HG03103 (cell line): ENCODE measurements around the gene TCERG1L.
"Not testable (repeated sequence)": the region's sequence is repeated elsewhere in the genome, so short reads cannot be mapped to it uniquely, and the experiment has no call there.

Experiments used
- ATAC-seq: cut with Tn5 transposase; IDR thresholded peaks from one replicate; pipeline ENCODE4 v1.9.1; 2021; ENCODE audit warnings: low read depth; ENCODE audit not compliant: unreplicated experiment

The TCERG1L gene, protein sequence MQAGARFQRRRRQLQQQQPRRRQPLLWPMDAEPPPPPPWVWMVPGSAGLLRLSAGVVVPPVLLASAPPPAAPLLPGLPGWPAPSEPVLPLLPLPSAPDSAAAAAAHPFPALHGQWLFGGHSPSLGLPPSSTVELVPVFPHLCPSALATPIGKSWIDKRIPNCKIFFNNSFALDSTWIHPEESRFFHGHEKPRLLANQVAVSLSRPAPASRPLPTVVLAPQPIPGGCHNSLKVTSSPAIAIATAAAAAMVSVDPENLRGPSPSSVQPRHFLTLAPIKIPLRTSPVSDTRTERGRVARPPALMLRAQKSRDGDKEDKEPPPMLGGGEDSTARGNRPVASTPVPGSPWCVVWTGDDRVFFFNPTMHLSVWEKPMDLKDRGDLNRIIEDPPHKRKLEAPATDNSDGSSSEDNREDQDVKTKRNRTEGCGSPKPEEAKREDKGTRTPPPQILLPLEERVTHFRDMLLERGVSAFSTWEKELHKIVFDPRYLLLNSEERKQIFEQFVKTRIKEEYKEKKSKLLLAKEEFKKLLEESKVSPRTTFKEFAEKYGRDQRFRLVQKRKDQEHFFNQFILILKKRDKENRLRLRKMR

DNA sequence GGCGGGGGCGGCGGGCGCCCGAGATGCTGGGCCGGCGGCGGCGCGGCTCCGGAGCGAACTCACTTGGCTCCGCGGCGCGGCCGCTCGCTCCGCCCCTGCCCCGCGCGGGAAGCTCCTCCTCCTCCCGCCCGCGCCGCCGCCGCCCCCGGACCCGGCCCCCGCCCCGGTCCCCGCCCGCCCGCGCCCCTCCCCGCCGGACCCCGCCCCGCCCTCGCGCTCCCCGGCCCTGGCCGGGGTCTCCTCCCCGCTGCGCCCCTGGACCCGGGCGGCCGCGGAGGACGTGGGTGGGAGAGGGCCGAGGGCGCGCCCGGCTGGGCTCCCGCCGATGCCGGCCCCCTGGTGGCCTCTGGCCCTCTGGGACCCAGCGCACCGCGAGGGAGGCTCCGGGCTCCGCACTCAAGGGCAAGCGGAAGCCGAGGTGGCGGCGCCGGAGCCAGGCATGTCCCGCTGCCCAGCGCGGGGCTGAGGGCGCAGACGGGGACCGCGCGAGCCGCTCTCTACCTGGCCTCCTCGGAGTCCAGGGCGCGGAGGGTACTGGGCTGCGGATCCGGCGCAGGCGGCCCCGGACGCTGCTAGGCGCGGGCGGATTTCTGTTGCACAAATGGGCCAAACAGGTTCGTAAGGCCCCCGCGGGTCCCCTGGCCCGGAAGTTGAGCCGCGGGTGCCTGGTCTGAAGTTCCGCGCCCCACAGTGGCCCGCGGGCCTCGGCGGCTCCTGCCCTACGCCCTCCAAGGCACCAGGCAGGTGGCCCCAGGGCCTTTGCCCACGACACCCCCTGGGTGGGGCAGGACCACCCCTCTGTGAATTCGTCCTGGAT is at the start of gene TCERG1L:
Gene TCERG1L, minus strand, starts transcription at position 61 of the 817 bp plus-strand sequence. CDS start 86 bp downstream, outside the sequence.
- no peak for ATAC-seq

DNA sequence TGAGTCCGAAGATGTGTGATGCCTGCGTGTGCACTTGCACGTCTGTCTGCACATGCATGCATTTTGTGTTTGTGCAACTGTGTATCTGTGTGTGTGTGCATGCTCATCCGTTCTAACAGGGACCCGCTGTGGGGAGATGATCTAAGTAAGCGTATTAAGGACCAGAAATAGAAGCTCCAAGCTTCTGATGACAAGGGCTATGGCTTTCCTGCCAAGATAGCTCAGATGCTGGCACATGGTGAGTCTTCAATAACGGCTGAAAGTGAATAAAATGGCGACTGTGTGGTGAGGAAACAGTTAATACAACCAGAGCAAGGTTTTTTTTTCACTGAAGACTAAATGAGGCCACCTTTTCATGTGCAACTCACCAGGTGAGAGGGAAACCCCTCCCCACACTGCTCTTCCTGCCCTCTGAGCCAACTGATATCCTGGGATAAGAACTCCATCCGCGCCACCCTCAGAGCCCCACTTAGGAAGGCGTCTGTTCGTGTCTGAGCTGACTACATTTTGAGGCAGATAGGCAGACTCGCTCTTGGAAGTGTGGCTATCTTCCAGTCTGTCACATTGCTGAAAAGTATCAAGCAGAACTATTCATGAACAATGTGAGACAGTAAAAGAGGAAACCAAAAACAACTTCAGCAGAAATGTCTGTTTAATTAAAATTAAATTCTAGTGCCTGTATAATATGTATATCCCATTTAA is 47.4 kb upstream of the TCERG1L start:
- ATAC-seq = no peak

DNA sequence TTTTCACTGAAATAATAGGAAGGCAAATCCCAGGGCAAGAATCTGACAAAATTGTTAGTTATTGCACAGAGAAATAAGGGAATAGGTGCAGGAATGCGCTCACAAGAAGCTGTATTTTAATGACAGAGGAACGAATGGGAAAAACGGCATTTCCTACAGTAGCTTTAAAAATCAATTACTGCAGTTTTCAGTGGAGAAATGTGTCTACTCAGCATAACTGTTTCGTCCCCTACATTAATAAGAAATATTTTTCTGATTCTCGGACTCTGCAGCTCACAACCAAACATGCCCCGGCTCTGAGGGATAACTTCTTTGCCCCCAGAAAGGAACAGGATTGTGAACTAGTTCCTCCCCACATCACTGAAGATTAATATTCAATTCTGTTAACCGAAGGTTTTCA is 44.9 kb upstream of the TCERG1L start:
- no peak for ATAC-seq

DNA sequence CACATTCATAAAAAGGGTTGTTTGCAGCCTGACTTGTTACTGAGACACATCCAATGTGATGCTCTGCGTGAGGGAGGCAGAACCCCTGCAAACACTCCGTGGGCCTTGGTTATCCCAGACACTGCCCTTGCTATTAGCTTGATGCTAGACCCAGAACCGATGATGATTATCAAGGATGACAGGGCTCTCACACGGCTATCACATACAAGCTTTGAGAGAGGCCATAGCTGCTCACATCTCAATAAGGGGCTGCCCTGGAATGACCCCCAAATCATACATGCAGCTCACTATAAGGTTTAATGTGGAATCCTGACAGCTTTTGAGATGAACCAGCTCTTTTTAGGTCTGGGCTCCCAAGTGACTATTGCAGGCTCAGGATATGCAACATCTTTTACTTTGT is 44.4 kb upstream of the TCERG1L start:
- no peak for ATAC-seq

DNA sequence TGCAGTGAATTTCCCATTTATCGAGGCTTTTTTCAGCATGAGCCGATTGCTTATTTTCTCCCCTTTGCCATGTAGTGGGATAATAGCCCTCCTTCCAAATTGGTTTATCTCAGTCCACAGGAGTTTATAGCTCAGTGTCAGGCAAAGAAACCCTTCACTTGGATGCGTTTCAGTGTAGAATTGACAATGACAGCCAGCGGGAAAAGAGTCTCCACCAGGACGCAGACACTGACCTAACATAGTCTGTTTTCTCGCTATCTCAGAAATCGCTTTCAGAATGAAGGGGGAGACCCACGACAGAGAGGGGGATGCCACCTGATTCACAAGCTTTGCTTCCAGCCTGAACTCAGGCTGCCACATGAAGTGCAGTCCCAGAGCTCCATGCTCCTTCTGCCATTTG is 43.5 kb upstream of the TCERG1L start:
- ATAC-seq = no peak

DNA sequence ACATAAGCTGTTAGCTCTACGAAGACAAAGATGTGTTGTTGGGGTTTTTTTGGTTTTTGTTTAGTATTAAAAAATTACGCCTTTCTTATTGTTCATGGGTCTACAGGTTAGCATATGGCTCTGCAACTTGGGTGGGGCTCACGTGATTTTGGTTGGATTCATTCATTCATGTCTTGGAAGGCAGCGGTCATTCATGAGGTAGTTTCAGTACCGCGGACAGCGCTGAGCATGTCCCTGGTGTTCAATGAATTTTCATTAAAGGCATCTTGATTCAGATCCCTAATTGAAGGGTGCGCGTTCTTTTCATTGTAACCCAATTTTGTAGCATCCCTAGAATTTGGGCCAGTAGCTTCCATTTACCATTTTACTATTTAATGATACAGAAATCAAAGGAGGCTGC is 42.9 kb upstream of the TCERG1L start:
- ATAC-seq = no peak

DNA sequence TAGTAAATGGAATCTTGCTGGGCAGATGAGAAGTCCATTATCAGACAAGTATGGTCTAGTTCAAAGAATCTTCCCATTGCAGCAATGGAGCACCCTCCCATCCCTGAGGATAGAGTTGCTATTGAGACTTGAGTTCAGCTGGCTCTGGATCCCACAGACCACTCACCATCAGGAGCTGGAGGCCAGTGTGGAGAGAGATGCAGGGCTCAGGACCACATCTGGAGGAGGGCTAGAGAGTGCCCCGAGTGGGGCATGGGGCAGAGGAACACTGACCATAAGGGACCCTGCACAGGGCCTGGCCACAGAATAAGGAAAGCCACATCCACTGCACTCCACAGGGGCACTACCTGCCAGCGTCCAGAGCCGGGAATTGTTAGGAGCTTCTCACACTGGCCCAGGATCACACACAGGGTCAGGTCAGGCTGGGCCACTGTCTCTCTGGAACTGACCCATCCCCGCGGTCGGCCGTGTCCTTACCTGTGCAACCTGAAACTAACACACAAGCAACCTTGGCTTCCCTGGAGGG is 41.3 kb upstream of the TCERG1L start:
- ATAC-seq = no peak

DNA sequence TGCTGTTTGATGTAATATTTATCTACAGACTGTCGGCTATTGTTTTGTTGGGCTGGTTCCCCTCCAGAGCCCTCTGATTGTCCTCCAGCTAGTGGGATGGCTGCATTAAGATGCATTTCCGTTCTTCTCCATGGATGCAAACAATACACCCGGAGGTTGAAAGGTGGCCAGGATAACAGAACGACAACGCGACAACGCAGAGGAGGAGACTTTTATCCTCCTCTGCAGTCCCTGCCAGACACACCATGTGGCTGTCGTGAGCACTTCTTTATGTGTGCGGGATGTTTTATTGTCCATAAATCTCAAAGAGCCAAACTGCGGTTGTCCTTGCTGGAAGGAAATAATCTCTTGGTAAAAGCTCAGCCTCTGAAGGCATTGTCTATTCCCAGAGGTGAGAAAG is 39.1 kb upstream of the TCERG1L start:
- no peak for ATAC-seq

DNA sequence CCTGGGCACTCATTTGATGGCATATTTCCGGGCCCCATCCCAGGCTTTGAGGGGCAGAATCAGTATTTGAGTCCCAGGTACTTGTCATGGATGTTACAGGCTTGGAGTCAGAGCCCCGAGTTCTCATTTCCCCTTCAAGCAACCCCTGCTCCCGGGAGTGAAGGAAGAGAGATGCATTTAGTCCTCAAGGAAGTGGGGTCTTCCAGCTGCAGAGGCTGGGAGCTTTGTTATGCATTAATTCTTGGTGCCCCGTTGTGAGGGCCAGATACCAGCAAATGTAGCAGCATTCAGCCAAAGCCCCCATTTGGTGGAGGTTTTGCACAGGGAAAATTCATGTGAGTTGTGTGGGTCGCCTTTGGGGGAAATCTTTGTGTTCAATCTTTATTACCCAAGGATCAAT is 38.7 kb upstream of the TCERG1L start:
- ATAC-seq = no peak

DNA sequence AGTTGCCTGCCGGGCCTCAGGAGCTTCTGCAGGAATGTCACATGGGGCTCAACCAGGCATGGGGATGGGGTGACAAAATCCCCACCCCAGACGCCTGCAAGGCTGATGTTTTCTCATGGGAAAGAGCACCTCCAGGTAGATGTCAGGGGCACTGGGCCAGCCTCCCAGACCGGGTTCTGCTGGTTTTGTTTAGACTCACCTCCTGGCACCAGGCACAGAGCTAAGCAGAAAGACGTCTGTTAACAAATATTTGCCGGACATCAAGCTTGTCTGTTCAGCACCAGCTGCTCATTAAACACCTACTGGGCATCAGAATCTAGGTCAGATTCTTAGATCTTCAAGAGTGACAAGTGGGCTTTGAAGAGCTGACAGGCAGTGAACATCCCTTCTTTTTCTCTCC is 34.9 kb upstream of the TCERG1L start:
- ATAC-seq = no peak

DNA sequence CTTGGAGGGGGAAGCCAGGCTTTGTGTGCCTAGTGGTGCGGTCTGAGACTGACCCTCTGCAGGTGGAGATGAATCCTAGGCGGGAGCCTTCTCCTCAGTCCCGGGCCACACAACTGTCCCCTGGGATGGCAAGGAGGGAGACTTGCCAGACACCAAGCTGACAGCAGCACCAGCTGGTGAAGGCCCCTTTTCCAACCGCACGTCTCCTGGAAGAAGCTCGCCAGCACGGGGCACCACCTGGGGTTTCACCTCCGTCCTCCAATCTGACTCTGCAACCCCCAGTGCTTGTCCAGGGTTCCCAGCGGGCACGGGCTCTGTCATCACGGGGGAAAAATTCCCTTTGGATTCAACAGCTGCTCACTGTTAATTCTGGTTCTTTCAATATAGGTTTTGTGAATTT is 34.2 kb upstream of the TCERG1L start:
- no peak for ATAC-seq

DNA sequence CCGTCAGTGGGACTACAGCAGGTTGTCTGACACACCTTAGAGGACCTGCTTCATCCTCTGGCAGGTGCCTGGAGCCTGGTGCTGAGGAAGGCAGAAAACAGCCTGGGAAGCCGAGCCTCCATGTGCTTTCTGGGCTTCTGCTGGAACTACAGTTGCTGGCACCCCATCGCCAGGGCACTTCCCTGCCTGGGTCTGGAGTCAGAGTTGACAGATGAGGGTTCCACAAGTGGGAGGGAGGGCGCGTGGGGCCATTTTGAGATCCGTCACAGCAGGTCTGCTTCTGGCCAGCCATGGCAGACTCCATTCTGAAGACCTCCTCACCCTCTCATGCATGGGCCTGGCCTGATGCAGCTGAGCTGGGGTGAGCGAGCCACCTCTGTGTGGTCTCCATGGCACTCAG is 33.2 kb upstream of the TCERG1L start:
- no peak for ATAC-seq

DNA sequence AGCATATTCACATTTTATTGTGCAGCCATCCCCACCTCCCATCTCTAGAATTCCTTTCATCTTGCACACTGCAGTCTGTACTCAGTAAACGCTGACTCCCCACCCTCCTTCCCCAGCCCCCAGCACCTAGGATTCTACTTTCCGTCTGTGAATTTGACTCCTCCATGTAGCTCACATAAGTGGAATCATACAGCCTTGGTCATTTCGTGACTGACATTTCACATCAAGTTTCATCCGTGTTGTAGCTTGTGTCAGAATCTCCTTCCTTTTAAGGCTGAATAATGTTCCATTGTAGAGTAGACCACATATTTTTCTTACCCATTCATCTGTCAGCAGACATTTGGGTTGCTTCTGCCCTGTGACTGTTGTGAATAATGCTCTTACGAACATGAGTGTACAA is 26.2 kb upstream of the TCERG1L start:
- ATAC-seq = no peak

DNA sequence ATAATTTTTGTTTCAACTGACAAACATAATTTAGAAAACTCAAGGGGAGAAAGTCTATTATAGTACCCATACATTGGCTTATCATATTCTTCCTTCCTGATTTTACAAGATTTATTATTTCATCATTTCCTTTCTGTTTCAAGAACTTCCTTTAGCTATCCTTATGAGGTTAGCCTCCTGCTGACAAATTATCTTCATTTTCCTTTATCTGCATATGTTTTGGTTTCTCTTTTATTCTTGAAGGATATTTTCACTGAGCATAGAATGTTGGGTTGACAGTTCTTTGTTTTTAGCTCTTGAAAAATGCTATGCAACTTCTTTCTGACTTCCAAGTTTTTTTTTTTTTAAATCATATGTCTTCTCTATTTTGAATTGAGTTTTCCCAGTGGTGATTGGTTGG is 21.3 kb upstream of the TCERG1L start:
- ATAC-seq = no peak

DNA sequence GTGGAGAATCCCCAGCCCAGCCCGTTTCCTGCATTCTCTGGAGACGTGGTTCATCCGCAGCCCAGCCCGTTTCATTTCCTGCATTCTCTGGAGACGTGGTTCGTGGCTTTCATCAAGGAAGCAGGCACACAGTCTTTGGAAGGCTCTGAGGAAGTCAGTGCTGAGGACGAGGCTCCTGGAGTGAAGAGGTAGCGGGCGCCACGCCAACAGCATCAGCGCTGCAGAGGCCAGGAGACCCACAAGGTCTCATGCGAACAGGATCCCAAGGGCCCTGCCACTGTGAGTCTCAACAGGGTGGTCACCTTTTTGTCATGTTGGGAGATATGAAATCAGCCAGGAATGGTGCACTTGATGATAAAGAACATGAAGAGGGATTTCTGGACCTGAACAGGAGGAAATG is 12.4 kb upstream of the TCERG1L start:
- no peak for ATAC-seq

DNA sequence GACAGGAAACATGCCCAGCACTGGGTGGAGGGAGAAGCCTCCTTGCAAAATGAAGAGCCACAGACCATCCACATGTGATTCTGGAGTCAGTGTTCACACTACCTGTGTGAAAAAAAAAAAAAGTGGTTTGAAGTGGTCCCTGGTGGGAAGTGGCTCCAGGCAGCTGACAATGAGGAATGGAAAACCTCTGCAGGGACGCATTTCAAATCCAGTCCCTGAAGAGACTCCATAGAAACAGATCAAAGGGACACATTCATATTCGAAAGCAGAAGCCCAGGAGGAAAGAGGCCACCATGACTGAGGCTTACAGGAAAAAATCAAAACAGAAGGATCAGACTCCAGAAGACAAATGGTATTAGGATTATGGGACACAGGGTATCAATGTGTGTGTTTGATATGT is 11.5 kb upstream of the TCERG1L start:
- ATAC-seq = no peak

DNA sequence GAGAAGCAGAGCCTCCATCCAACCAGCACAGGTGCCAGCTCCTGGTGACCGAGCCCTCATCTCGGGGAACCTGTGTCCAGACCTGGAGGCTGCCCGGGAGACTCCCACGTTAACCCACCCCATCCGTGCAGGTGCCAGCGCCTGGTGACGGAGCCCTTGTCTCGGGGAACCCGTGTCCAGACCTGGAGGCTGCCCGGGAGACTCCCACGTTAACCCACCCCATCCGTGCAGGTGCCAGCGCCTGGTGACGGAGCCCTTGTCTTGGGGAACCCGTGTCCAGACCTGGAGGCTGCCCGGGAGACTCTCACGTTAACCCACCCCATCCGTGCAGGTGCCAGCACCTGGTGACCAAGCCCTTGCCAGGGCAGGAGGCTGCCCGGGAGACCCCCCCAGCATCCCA is 11.1 kb upstream of the TCERG1L start:
- not testable (repeated sequence) for ATAC-seq

DNA sequence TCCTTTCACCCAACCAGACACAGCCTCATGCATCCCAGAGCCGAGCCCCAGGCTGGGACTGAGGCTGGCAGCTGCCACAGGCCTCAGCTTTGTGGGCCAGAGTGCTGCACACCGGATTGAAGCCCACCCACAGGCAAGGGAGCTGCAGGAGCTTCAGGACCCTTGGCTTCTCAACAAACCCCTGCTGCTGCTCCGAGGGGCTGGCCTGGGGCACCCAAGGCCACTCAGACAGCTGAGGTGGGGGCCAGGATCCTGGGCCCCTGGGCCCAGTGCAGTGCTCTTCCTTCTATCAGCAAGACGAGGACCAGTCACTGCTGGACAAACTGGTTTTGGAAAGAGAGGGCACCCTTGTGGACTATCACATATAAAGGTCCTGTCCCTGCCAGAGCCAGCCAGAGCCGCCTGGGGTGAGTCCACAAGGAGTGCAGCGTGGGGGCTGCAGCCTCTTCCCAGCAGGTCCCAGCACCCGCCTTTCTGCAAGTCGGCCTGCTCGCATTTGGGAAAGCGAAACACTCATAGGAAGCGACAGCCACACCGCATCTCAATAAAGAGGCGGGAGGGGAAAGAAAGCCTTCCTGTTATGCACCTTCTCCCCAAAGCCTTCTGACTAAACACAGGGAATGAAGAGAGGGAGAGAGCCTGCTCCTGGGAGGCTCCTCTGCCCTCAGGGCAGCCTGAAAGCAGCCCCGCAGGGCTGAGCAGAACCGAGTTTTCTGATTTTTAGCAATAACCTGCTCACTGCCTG is 9.5 kb upstream of the TCERG1L start:
- ATAC-seq = no peak

DNA sequence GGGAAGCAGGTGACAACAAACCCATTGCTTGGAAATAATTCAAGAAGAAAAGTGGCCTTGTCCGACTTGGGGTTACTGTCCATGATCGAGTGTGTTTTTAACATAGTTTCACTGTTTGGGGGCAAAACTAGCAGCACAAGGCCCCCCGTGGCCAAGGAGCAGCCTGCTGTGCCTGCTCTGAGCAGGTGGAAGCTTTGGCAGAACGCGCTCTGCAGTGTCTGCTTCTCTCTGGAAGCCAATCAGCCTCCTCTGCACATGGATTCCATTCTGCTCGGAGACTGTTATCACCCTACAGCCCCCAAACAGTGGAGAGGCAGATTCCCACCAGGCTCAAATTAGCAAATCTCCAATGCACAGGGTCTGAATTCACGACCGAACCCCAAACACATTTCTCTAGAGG is 7.3 kb upstream of the TCERG1L start:
- no peak for ATAC-seq

DNA sequence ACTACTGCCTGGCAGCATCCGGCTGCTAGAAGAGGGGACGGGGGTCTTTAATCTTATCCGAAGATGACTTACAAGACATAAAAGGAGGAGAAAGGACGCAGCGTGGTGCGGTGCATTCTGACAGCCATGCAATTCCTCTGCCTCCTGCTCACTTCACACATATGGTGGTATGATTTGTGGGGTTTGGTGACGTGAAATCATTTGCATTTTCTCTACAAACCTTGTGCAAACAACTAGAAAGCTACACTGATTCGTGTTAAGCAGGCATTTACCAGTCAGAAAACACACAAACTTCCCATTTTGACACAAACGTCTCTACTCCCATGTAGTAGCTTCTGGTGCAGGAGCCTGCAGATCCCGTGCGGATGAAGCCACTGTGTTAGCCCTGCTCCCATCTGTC is 6.8 kb upstream of the TCERG1L start:
- no peak for ATAC-seq
